K562 (cell line): Measurements from ENCODE around the gene PLXDC2. TPM values are rescaled to one million over a fixed set of nuclear protein-coding genes. Genes with fewer than 3 reads are reported as not detected.

ENCODE experiments used
- ATAC-seq: fragments of 200-7000 bp; cut with Tn5 transposase; 3 replicates; pipeline ENCODE4 v1.9.1; 2020; ENCODE audit warnings: moderate library complexity
- BruUV-seq: library from RNA; stranded (reverse); fragments of 400-500 nt; replicated peaks from 2 replicates; lab custom pipeline; 2021; lab: Mats Ljungman, UMichigan
- CTCF ChIA-PET: fragments of 300-600 bp; formaldehyde crosslinking; extraction: SDS; loops from one replicate; lab custom pipeline; 2021; ENCODE audit warnings: low intra/inter-chr PET ratio; lab: Yijun Ruan, JAX
- POLR2A ChIA-PET: fragments of 300-600, 350-650 bp; sonication (Branson Sonifier 250); formaldehyde crosslinking; extraction: SDS; loops from one replicate; lab custom pipeline; 2021; ENCODE audit warnings: antibody characterized with exemption, inconsistent platforms; lab: Yijun Ruan, JAX
- DNase-seq, 4 experiments: peaks; one replicate each; pipeline versions ENCODE4 v3.0.0 to v3.0.0-alpha.2; 2011 to 2018; ENCODE audit warnings: low spot score in 3 of 4, mixed read lengths in 3 of 4; ENCODE audit errors: extremely low read depth in 1 of 4
- FAIRE-seq: peaks from 2 replicates; lab custom pipeline; 2011; peaks lifted over from hg19 to GRCh38; lab: Jason Lieb, UNC
- H2AFZ ChIP-seq: 2 replicates; pipeline ENCODE4 v1.6.0; 2011; ENCODE audit warnings: low read depth, low read length, control low read depth, inconsistent platforms
- H3K27ac ChIP-seq: fragments of 200-600 bp; 3 replicates; pipeline ENCODE4 v1.8.0; 2011; ENCODE audit warnings: low read depth, mild to moderate bottlenecking, control low read depth, inconsistent platforms, low read length, moderate library complexity, mixed read lengths; ENCODE audit errors: extremely low read depth
- H3K27me3 ChIP-seq, 2 experiments: fragments of 300-600 bp in 1 of 2; 2 replicates in 1 of 2; 3 replicates in 1 of 2; pipeline versions ENCODE4 v1.6.0 to v1.8.0; 2011; ENCODE audit warnings: inconsistent platforms in 2 of 2, low read length in 2 of 2, mild to moderate bottlenecking in 1 of 2, mixed read lengths in 1 of 2, moderate library complexity in 1 of 2; ENCODE audit not compliant: control insufficient read depth in 2 of 2, insufficient read depth in 2 of 2
- H3K36me3 ChIP-seq: fragments of 300-600 bp; 3 replicates; pipeline ENCODE4 v1.8.0; 2011; ENCODE audit warnings: mild to moderate bottlenecking, low read length, inconsistent platforms; ENCODE audit not compliant: control insufficient read depth, insufficient read depth
- H3K4me1 ChIP-seq, 2 experiments: fragments of 200-600 bp in 1 of 2; replicated peaks in 1 of 2; 2 replicates in 1 of 2; 3 replicates in 1 of 2; pipeline versions ENCODE4 v1.5.1 to v1.8.0; 2011; ENCODE audit warnings: inconsistent platforms in 2 of 2, low read length in 2 of 2, mild to moderate bottlenecking in 1 of 2, mixed read lengths in 1 of 2, moderate library complexity in 1 of 2; ENCODE audit not compliant: control insufficient read depth in 2 of 2, insufficient read depth in 2 of 2
- H3K4me2 ChIP-seq: 2 replicates; pipeline ENCODE4 v1.6.1; 2011; ENCODE audit warnings: low read length, control low read depth, inconsistent platforms, mixed read lengths; ENCODE audit not compliant: insufficient read depth
- H3K4me3 ChIP-seq: fragments of 200-600 bp; sonication (generic), shearing (Covaris generic); 2 replicates; pipeline ENCODE4 v1.5.1; 2016; ENCODE audit warnings: control low read depth, inconsistent platforms
- H3K79me2 ChIP-seq: fragments of 200-600 bp; 3 replicates; pipeline ENCODE4 v1.8.0; 2011; ENCODE audit warnings: low read length, inconsistent platforms; ENCODE audit not compliant: control insufficient read depth, insufficient read depth
- H3K9ac ChIP-seq, 2 experiments: 2 replicates each; pipeline versions ENCODE4 v1.6.0 to v1.6.1; 2011; ENCODE audit warnings: low read depth in 2 of 2, low read length in 2 of 2, control low read depth in 1 of 2, inconsistent platforms in 1 of 2, mild to moderate bottlenecking in 1 of 2, mixed read lengths in 1 of 2; ENCODE audit not compliant: insufficient read depth in 1 of 2
- H3K9me1 ChIP-seq: one replicate; pipeline ENCODE4 v1.6.0; 2011; ENCODE audit warnings: inconsistent platforms, mild to moderate bottlenecking, low read length, moderate library complexity; ENCODE audit not compliant: control insufficient read depth, insufficient read depth
- H3K9me3 ChIP-seq: replicated peaks from 2 replicates; pipeline ENCODE4 v1.5.1; 2011; ENCODE audit warnings: low read depth, low read length, inconsistent platforms; ENCODE audit not compliant: control insufficient read depth, insufficient read depth
- H4K20me1 ChIP-seq: replicated peaks from 2 replicates; pipeline ENCODE4 v1.6.1; 2011; ENCODE audit warnings: low read length, inconsistent platforms, mixed read lengths; ENCODE audit not compliant: control insufficient read depth, insufficient read depth
- AFF4 ChIP-seq: sonication (generic); formaldehyde crosslinking; IDR thresholded peaks from 2 replicates; pipeline ENCODE4 v1.8.0; 2023; ENCODE audit warnings: mild to moderate bottlenecking, missing genetic modification reagents
- BRF1 ChIP-seq: IDR thresholded peaks from 3 replicates; pipeline ENCODE4 v1.6.1; 2011; ENCODE audit warnings: borderline replicate concordance, mild to moderate bottlenecking; ENCODE audit not compliant: insufficient read length; ENCODE audit errors: extremely low read depth
- CTCFL ChIP-seq: IDR thresholded peaks from 2 replicates; pipeline ENCODE4 v1.6.1; 2011; ENCODE audit warnings: borderline replicate concordance, low read depth, mild to moderate bottlenecking, moderate library complexity, low read length; ENCODE audit not compliant: insufficient read depth, poor library complexity, severe bottlenecking
- FOXJ3 ChIP-seq: sonication (generic); formaldehyde crosslinking; IDR thresholded peaks from 2 replicates; pipeline ENCODE4 v1.4.0; 2020; ENCODE audit warnings: mild to moderate bottlenecking, missing genetic modification reagents
- GATA2 ChIP-seq: sonication (generic); formaldehyde crosslinking; IDR thresholded peaks from 2 replicates; pipeline ENCODE4 v1.4.0; 2020; ENCODE audit warnings: mild to moderate bottlenecking, missing genetic modification reagents
- HINFP ChIP-seq: fragments of 450-650 bp; conservative IDR thresholded peaks from 2 replicates; pipeline ENCODE4 v1.6.1; 2016; ENCODE audit warnings: missing genetic modification characterization, low read depth, mild to moderate bottlenecking, control low read depth, missing compliant biosample characterization
- NONO ChIP-seq, 2 experiments: fragments of 200-400 bp in 1 of 2; fragments of 450-650 bp in 1 of 2; formaldehyde crosslinking in 1 of 2; IDR thresholded peaks; 2 replicates each; pipeline ENCODE4 v1.6.1; 2017; ENCODE audit warnings: low read depth in 2 of 2, mild to moderate bottlenecking in 2 of 2, moderate library complexity in 2 of 2, low read length in 1 of 2
- PHB2 ChIP-seq: fragments of 450-650 bp; IDR thresholded peaks from 2 replicates; pipeline ENCODE4 v1.6.1; 2017; ENCODE audit warnings: low read depth
- ZFP30 ChIP-seq: fragments of 250-450 bp; sonication (Bioruptor Pico); IDR thresholded peaks from 2 replicates; pipeline ENCODE4 v1.8.0; 2022; ENCODE audit warnings: moderate library complexity, mild to moderate bottlenecking, inconsistent platforms, borderline replicate concordance
- ZFX ChIP-seq: sonication (generic); formaldehyde crosslinking; IDR thresholded peaks from 2 replicates; pipeline ENCODE4 v1.8.0; 2022; ENCODE audit warnings: mild to moderate bottlenecking, missing genetic modification reagents, moderate library complexity
- ZNF146 ChIP-seq: IDR thresholded peaks from one replicate; pipeline ENCODE4 v1.6.1; 2018; ENCODE audit warnings: missing compliant biosample characterization; ENCODE audit not compliant: unreplicated experiment
- ZNF165 ChIP-seq: fragments of 250-450 bp; sonication (Bioruptor Pico); IDR thresholded peaks from 2 replicates; pipeline ENCODE4 v1.4.0; 2020; ENCODE audit warnings: borderline replicate concordance
- ZNF589 ChIP-seq: fragments of 200-800 bp; sonication (Bioruptor generic); IDR thresholded peaks from 2 replicates; pipeline ENCODE4 v1.6.1; 2016; ENCODE audit warnings: low read depth, missing genetic modification characterization, missing compliant biosample characterization
- ZNF696 ChIP-seq: fragments of 250-450 bp; sonication (Bioruptor Pico); conservative IDR thresholded peaks from 2 replicates; pipeline ENCODE4 v1.4.0; 2020; ENCODE audit warnings: mild to moderate bottlenecking, moderate library complexity
- ZNF778 ChIP-seq: fragments of 450-650 bp; formaldehyde crosslinking; IDR thresholded peaks from 2 replicates; pipeline ENCODE4 v1.4.0; 2020; ENCODE audit warnings: mild to moderate bottlenecking, moderate library complexity
- ZNF79 ChIP-seq: fragments of 250-450 bp; sonication (Bioruptor Pico); IDR thresholded peaks from 2 replicates; pipeline ENCODE4 v1.4.0; 2020; ENCODE audit warnings: low read depth, mild to moderate bottlenecking, moderate library complexity
- WGBS: fragments of 100-300 bp; shearing (Covaris generic); methylation state at CpG from one replicate; pipeline ENCODE4 v1.1.6; 2016; ENCODE audit warnings: low coverage, mixed read lengths; ENCODE audit not compliant: insufficient coverage; ENCODE audit errors: missing lambda C conversion rate; 5-methylcytosine and 5-hydroxymethylcytosine counted together
- in situ Hi-C: fragments of 300-500 bp; cut with MboI; formaldehyde crosslinking; loops from 4 replicates; pipeline ENCODE4 v1.15.0; 2018; ENCODE audit warnings: inconsistent platforms, mixed read lengths
- intact Hi-C: fragments of 100-400 bp; cut with micrococcal nuclease; formaldehyde crosslinking; loops from 2 replicates; pipeline ENCODE4 v1.14.2; 2022
- polyA plus RNA-seq, 8 experiments: library from polyadenylated mRNA; depleted of rRNA in 4 of 8; stranded (reverse) in 5 of 8; unstranded in 3 of 8; fragments of >200 nt; fragmentation: Nextera tagmentation in 2 of 8; fragmentation: Illumina TruSeq in 1 of 8; extraction: Ambion mirVana in 2 of 8; extraction: Trizol in 1 of 8; gene quantifications; 2 replicates each; pipeline versions ENCODE4 v1.2.1 to v1.2.3, GENCODE V29; 2011 to 2014; ENCODE audit warnings: inconsistent platforms in 1 of 8, missing spikeins in 1 of 8
- total RNA-seq, 7 experiments: library from RNA; depleted of rRNA in 6 of 7; stranded (reverse); fragments of >200 nt in 6 of 7; fragmentation: Illumina TruSeq in 2 of 7; extraction: Trizol in 2 of 7; gene quantifications; 2 replicates each; pipeline versions ENCODE4 v1.2.1 to v1.2.3, GENCODE V29; 2011 to 2021; ENCODE audit warnings: low replicate concordance in 1 of 7

Gene PLXDC2
- total and polyA plus RNA-seq, 9 of the 15 experiments (the other 6 are each of a cell fraction or from before 2014, with no cell fraction given): 0.01 to 0.33 (median 0.10) TPM; not detected in 3

- TF ChIP-seq ZFX (CRISPR knock-in tag): no peak
- TF ChIP-seq ZNF146 (CRISPR knock-in tag): no peak
- no peak for TF ChIP-seq ZFP30 (CRISPR knock-in tag)
- TF ChIP-seq BRF1: no peak
- TF ChIP-seq HINFP (tag): no peak
- TF ChIP-seq CTCFL: no peak
- no peak for TF ChIP-seq PHB2
- no peak for TF ChIP-seq ZNF589 (CRISPR knock-in tag)
- no peak for TF ChIP-seq AFF4 (CRISPR knock-in tag)
- TF ChIP-seq ZNF778 (CRISPR knock-in tag): no peak
- TF ChIP-seq NONO (IDR thresholded peaks at IDR 0.05; ENCODE audit: low read depth in 2 of 2, low read length in 1 of 2): no peak
- no peak for TF ChIP-seq ZNF79
- TF ChIP-seq GATA2: no peak
- no peak for TF ChIP-seq FOXJ3 (CRISPR knock-in tag)
- no peak for TF ChIP-seq ZNF165 (CRISPR knock-in tag)
- no peak for TF ChIP-seq ZNF696 (CRISPR knock-in tag)
- BruUV-seq: no TSS peak
- Histone ChIP-seq H3K36me3 (no peaks in the 10 kb centered on the region), H4K20me1 (no peaks in the 10 kb centered on the region), H3K9ac (no peak overlapping the region), H3K4me1 (no peaks in the 10 kb centered on the region), H3K4me2 (no peak overlapping the region), H3K27me3 (no peaks in the 10 kb centered on the region), H3K79me2 (no peaks in the 10 kb centered on the region), H3K27ac (no peak overlapping the region), H2AFZ (no peak overlapping the region), H3K9me3 (no peaks in the 10 kb centered on the region), H3K4me3 (no peak overlapping the region), H3K9me1 (no peaks in the 10 kb centered on the region)
- in situ Hi-C loops (no loop called here), intact Hi-C loops (no loop called here)
- WGBS: 0% methylated on average over 3 of the region's 3 CpGs
- FAIRE-seq (no peak), DNase-seq (no peak), ATAC-seq (no peak)
- POLR2A ChIA-PET: no interaction called here
- CTCF ChIA-PET: no interaction called here
Measured at GRCh38 chr10:20004087-20004523, 187.9 kb downstream of the PLXDC2 start.
